Smooth muscle cell (in vitro differentiated cells): ENCODE measurements around the gene IZUMO3. TPM values are rescaled to one million over a fixed set of nuclear protein-coding genes. Genes with fewer than 3 reads are reported as not detected.

Source experiments
- DNase-seq: peaks from one replicate; lab custom pipeline; 2025; ENCODE audit not compliant: unreplicated experiment; lab: John Stamatoyannopoulos, UW
- H2AFZ ChIP-seq: fragments of 200-600 bp; sonication (generic); 2 replicates; pipeline ENCODE4 v1.6.0; 2016; ENCODE audit warnings: antibody characterized with exemption, low read depth, mild to moderate bottlenecking
- H3F3A ChIP-seq: fragments of 200-600 bp; sonication (generic); 2 replicates; pipeline ENCODE4 v1.6.0; 2017; ENCODE audit warnings: antibody characterized with exemption, low read depth
- H3K27ac ChIP-seq: fragments of 200-600 bp; sonication (generic); 2 replicates; pipeline ENCODE4 v1.5.1; 2016; ENCODE audit warnings: low read depth, mild to moderate bottlenecking
- H3K27me3 ChIP-seq: fragments of 200-600 bp; sonication (generic); 2 replicates; pipeline ENCODE4 v1.6.1; 2016; ENCODE audit warnings: low read depth, mild to moderate bottlenecking
- H3K36me3 ChIP-seq: fragments of 200-600 bp; sonication (generic); 2 replicates; pipeline ENCODE4 v1.5.1; 2016; ENCODE audit warnings: low read depth
- H3K4me1 ChIP-seq: fragments of 200-600 bp; sonication (generic); 2 replicates; pipeline ENCODE4 v1.5.1; 2016; ENCODE audit warnings: low read depth
- H3K4me2 ChIP-seq: fragments of 200-600 bp; sonication (generic); 2 replicates; pipeline ENCODE4 v1.6.0; 2016; ENCODE audit warnings: mild to moderate bottlenecking
- H3K4me3 ChIP-seq: fragments of 200-600 bp; sonication (generic); 2 replicates; pipeline ENCODE4 v1.5.1; 2016; ENCODE audit warnings: mild to moderate bottlenecking
- H3K79me2 ChIP-seq: fragments of 200-600 bp; sonication (generic); 2 replicates; pipeline ENCODE4 v1.6.0; 2016; ENCODE audit warnings: low read depth, mild to moderate bottlenecking
- H3K9ac ChIP-seq: fragments of 200-600 bp; sonication (generic); 2 replicates; pipeline ENCODE4 v1.6.0; 2016; ENCODE audit warnings: low read depth
- H3K9me3 ChIP-seq: fragments of 200-600 bp; sonication (generic); replicated peaks from 2 replicates; pipeline ENCODE4 v1.5.1; 2016; ENCODE audit warnings: low read depth
- H4K20me1 ChIP-seq: fragments of 200-600 bp; sonication (generic); 2 replicates; pipeline ENCODE4 v1.6.0; 2016; ENCODE audit warnings: low read depth
- CTCF ChIP-seq: fragments of 200-600 bp; sonication (generic); IDR thresholded peaks from 2 replicates; pipeline ENCODE4 v1.5.1; 2017; ENCODE audit warnings: borderline replicate concordance, mild to moderate bottlenecking, antibody characterized with exemption; ENCODE audit not compliant: insufficient read depth, poor library complexity, severe bottlenecking
- WGBS: methylation state at CpG from one replicate; pipeline ENCODE4 v1.1.7; 2016; ENCODE audit warnings: low lambda C conversion rate; 5-methylcytosine and 5-hydroxymethylcytosine counted together
- polyA plus RNA-seq: library from polyadenylated mRNA; unstranded; fragments of >200 nt; fragmentation: Nextera tagmentation; extraction: Ambion mirVana; gene quantifications from 2 replicates; pipeline ENCODE4 v1.2.1, GENCODE V29; 2016
- total RNA-seq: library from RNA; depleted of rRNA; stranded (reverse); fragments of >200 nt; gene quantifications from 2 replicates; pipeline ENCODE4 v1.2.3, GENCODE V29; 2014

IZUMO3 gene
- total and polyA plus RNA-seq, 2 experiments from 2014 or later: not detected

DNA sequence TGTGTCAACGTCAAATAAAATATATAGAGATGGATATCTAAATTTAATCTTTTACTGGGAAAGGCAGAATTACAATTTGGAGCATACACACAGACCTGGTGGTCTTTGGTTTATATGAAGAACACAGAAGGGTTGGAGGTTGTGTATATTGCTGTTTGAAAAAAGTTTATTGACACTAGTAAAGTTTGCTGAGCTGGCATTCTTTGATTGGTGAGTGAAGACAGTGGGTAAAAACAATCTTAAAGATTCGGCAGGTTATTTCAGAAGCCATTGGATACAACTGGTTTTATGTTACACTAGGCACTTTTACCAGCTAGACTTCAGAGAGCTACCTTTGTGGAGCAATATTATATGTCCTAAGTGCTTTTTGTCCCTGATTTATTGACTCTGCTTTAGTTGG lies 27.2 kb downstream of the IZUMO3 start:
- Histone ChIP-seq H3K27ac (no peak overlapping the region), H3K9me3 (no peaks in the 10 kb centered on the region), H3K4me2 (no peak overlapping the region), H3K4me3 (no peak overlapping the region), H3K79me2 (no peaks in the 10 kb centered on the region), H4K20me1 (no peaks in the 10 kb centered on the region), H3K27me3 (no peaks in the 10 kb centered on the region), H3K36me3 (no peaks in the 10 kb centered on the region), H3K9ac (no peak overlapping the region), H2AFZ (no peak overlapping the region), H3F3A (no peaks in the 10 kb centered on the region), H3K4me1 (no peaks in the 10 kb centered on the region)
- 92% methylated on average over 2 of the region's 2 CpGs for WGBS
- no peak for TF ChIP-seq CTCF
- no peak for DNase-seq

- Histone ChIP-seq H3K9ac (no peak overlapping the region), H3K4me2 (no peak overlapping the region), H3F3A (no peaks in the 10 kb centered on the region), H3K27ac (no peak overlapping the region), H2AFZ (no peak overlapping the region), H3K79me2 (no peaks in the 10 kb centered on the region), H3K36me3 (no peaks in the 10 kb centered on the region), H3K27me3 (no peaks in the 10 kb centered on the region), H3K4me1 (no peaks in the 10 kb centered on the region), H4K20me1 (no peaks in the 10 kb centered on the region), H3K4me3 (no peak overlapping the region), H3K9me3 (no peaks in the 10 kb centered on the region)
- no peak for DNase-seq
- TF ChIP-seq CTCF: no peak
- 95% methylated on average over 3 of the region's 3 CpGs for WGBS
These were observed 29.2 kb downstream of the IZUMO3 start for GRCh38 chr9:24516463-24516862.

DNA sequence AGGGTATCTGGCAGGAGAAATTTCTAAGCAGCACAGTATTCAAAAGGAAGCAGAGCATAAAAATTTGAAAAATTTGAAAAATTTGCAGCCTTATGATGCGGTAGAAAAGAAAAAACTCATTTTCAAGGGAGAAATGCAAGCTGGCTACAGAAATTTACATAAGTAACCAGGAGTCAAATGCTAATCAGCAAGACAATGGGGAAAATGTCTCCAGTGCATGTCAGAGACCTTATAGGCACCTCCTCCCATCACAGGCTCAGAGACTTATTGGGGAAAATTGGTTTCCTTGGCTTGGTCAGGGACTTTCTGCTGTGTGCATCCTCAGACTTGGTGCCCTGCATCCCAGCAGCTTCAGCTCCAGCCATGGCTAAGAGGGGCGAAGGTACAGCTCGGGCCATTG lies 35.8 kb downstream of the IZUMO3 start:
- no peak overlapping the region for H3K9ac ChIP-seq
- WGBS: 90% methylated on average over 3 of the region's 3 CpGs
- no peaks in the 10 kb centered on the region for H3K79me2 ChIP-seq
- no peaks in the 10 kb centered on the region for H3K27me3 ChIP-seq
- no peaks in the 10 kb centered on the region for H3K36me3 ChIP-seq
- H2AFZ ChIP-seq: no peak overlapping the region
- H3K4me1 ChIP-seq: no peaks in the 10 kb centered on the region
- no peak for TF ChIP-seq CTCF
- no peak overlapping the region for H3K4me3 ChIP-seq
- H3K27ac ChIP-seq: no peak overlapping the region
- H3F3A ChIP-seq: no peaks in the 10 kb centered on the region
- no peak overlapping the region for H3K4me2 ChIP-seq
- no peaks in the 10 kb centered on the region for H4K20me1 ChIP-seq
- DNase-seq: no peak
- H3K9me3 ChIP-seq: no peaks in the 10 kb centered on the region

- no peak for DNase-seq
- H4K20me1 ChIP-seq: no peaks in the 10 kb centered on the region
- no peak overlapping the region for H3K4me2 ChIP-seq
- peaks cover 4% of the 10 kb centered on the region for H3K4me1 ChIP-seq
- H3K79me2 ChIP-seq: no peaks in the 10 kb centered on the region
- no peaks in the 10 kb centered on the region for H3F3A ChIP-seq
- H3K27me3 ChIP-seq: no peaks in the 10 kb centered on the region
- no peaks in the 10 kb centered on the region for H3K36me3 ChIP-seq
- H3K4me3 ChIP-seq: no peak overlapping the region
- no peaks in the 10 kb centered on the region for H3K9me3 ChIP-seq
- no peak overlapping the region for H2AFZ ChIP-seq
- TF ChIP-seq CTCF: no peak
- WGBS: 84% methylated on average over 3 of the region's 3 CpGs
- no peak overlapping the region for H3K27ac ChIP-seq
- no peak overlapping the region for H3K9ac ChIP-seq
These were observed 41.2 kb downstream of the IZUMO3 start for GRCh38 chr9:24504521-24504920.
